Subcutaneous abdominal adipose tissue (tissue), 5 donors: ENCODE measurements around the gene POLR1B.

Experiments used
- H3K27ac ChIP-seq: one replicate; pipeline ENCODE4 v1.7.0; 2013; ENCODE audit warnings: low read depth, mild to moderate bottlenecking, inconsistent platforms, low read length, moderate library complexity
- H3K27me3 ChIP-seq, 5 donors: one replicate each; pipeline ENCODE4 v1.7.0; 2013; ENCODE audit warnings: low read length in 5 of 5, inconsistent platforms in 1 of 5; ENCODE audit not compliant: control insufficient read depth in 5 of 5, insufficient read depth in 4 of 5
- H3K36me3 ChIP-seq, 5 donors: one replicate each; pipeline ENCODE4 v1.7.0; 2013; ENCODE audit warnings: low read length in 5 of 5; ENCODE audit not compliant: control insufficient read depth in 5 of 5, insufficient read depth in 5 of 5
- H3K4me1 ChIP-seq, 5 donors: one replicate each; pipeline ENCODE4 v1.7.0; 2013; ENCODE audit warnings: low read length in 5 of 5, mild to moderate bottlenecking in 3 of 5, moderate library complexity in 1 of 5; ENCODE audit not compliant: control insufficient read depth in 5 of 5, insufficient read depth in 5 of 5
- H3K4me3 ChIP-seq, 5 donors: one replicate each; pipeline ENCODE4 v1.7.0; 2013; ENCODE audit warnings: low read length in 5 of 5, low read depth in 1 of 5
- H3K9ac ChIP-seq, 5 donors: one replicate each; pipeline ENCODE4 v1.7.0; 2013; ENCODE audit warnings: low read length in 5 of 5, mild to moderate bottlenecking in 4 of 5, moderate library complexity in 3 of 5
- H3K9me3 ChIP-seq, 5 donors: one replicate each; pipeline ENCODE4 v1.7.0; 2013; ENCODE audit warnings: low read length in 5 of 5; ENCODE audit not compliant: control insufficient read depth in 5 of 5
- donor health status: healthy.
- donor health status: healthy.
- donor health status: healthy.
- donor health status: healthy.
- donor health status: healthy.

Gene POLR1B

DNA sequence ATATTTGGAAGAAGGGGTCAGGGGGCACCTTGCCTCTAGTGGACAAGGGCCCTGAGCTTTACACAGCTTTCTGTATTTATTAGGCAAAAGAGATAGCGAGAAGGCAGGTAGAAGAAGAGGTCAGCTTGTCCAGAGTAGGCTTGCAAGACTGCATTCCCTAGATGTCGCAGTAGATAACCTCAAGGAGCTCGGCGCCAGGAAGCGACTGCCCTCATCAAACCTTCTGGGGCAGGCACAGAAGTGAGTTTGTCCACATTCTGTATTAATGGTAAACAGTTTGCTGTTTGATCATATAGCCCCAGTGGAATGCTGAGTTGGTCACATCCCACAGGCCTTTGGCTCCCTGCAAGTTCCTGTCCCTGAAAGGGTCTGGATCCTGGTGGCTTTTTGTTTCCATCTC lies 49.1 kb downstream of the POLR1B start:
- Histone ChIP-seq H3K36me3 (peaks cover 0 to 26% (median 15%) of the 10 kb centered on the region in 5 donors), H3K27ac (no peak overlapping the region), H3K4me1 (peaks cover 0 to 11% (median 9%) of the 10 kb centered on the region in 5 donors), H3K9me3 (no peaks in the 10 kb centered on the region), H3K9ac (no peak overlapping the region), H3K27me3 (no peaks in the 10 kb centered on the region), H3K4me3 (no peak overlapping the region)

DNA sequence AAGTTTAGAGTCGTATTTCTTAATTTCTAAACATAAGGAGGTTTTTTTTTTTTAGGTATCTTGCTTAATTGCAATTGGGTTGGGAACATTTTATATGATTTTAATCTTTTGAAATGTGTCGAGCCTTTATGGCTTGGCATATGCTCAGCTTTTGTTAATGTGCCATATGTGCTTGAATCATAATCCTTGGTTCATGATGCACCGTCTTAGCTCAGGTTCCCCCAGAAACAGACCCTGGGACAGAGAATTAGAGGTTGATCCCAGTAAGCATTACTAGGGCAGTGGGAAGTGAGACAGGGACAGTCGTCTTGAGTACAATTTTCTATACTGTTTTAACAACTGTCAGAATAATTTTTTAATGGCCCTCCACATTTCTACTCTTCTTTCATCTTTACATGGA lies 51.5 kb downstream of the POLR1B start:
- H3K4me1 ChIP-seq: peaks cover 0 to 3% (median 3%) of the 10 kb centered on the region in 5 donors
- H3K9me3 ChIP-seq: no peaks in the 10 kb centered on the region
- H3K27me3 ChIP-seq: no peaks in the 10 kb centered on the region
- H3K9ac ChIP-seq: no peak overlapping the region
- H3K4me3 ChIP-seq: no peak overlapping the region
- H3K27ac ChIP-seq: no peak overlapping the region
- peaks cover 0 to 11% (median 4%) of the 10 kb centered on the region in 5 donors for H3K36me3 ChIP-seq

DNA sequence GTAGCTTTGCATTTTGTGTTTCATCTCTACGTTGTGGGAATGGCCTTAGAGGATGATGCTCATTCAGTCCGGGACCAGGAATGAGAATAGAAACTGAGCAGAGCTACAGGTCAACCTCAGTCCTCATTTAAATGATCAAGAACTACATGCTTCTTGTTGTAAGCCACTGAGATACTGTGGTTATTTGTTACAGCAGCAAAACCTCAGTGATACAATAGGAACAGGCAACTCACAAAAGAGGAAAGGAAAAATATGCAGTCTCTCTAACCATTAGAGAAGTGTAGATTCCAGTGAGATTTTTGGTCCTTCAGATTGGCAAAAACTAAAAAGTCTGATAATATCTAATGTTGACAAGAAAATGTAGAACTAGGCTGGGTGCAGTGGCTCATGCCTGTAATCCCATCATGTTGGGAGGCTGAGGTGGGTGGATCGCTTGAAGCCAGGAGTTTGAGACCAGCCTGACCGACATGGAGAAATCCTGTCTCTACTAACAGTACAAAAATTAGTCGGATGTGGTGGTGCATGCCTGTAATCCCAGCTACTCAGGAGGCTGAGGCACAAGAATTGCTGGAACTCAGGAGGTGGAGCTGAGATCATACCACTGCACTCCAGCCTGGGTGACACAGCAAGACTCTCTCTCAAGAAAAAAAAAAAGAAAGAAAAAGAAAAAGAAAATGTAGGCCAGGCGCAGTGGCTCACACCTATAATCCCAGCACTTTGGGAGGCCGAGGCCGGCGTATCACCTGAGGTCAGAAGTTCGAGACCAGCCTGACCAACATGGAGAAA lies 55.5 kb downstream of the POLR1B start:
- peaks cover 0 to 24% (median 9%) of the 10 kb centered on the region in 5 donors for H3K4me1 ChIP-seq
- no peak overlapping the region for H3K27ac ChIP-seq
- no peaks in the 10 kb centered on the region for H3K9me3 ChIP-seq
- H3K36me3 ChIP-seq: no peaks in the 10 kb centered on the region
- H3K27me3 ChIP-seq: no peaks in the 10 kb centered on the region
- H3K9ac ChIP-seq: no peak overlapping the region
- H3K4me3 ChIP-seq: no peak overlapping the region

DNA sequence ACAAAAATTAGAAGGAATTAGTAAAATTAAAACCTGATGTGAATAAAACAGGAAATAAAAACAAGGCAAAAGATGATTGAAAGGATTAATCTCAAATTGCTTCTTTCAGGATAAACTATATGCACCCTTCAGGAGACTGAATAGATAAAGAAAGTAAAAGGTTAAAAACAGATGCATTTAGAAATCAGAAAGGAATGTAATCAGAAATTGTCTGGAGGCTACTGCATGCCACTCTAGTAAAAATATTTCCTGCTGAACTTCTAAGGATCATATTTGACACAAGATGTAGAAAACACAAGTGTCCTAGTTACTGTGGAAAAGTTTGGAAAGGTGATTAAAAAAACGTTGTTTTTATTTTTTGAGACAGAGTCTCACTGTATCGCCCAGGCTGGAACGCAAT lies 58.4 kb downstream of the POLR1B start:
- H3K9me3 ChIP-seq: no peaks in the 10 kb centered on the region
- no peak overlapping the region for H3K27ac ChIP-seq
- peaks cover 0 to 24% (median 9%) of the 10 kb centered on the region in 5 donors for H3K4me1 ChIP-seq
- no peak overlapping the region for H3K4me3 ChIP-seq
- H3K9ac ChIP-seq: no peak overlapping the region
- H3K27me3 ChIP-seq: no peaks in the 10 kb centered on the region
- H3K36me3 ChIP-seq: no peaks in the 10 kb centered on the region

DNA sequence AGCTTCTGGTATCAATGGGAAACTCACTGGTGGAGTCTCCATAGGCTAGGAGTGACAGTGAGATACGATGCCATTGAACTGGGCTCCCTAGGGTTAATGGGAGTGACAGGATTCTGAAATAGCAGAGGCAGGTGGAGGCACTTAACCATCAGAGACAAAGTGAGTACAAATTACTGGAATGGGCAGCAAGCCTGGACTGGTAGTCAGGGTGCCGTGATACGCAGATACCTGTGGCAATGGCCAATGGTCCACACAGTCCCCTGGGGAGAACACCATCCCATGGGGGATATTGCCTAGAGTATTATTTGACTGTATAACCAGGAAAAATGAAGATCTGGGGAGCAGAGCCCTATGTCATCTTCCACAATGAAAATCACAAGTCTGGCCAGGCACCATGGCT lies 59.5 kb downstream of the POLR1B start:
- Histone ChIP-seq H3K4me3 (no peak overlapping the region), H3K36me3 (no peaks in the 10 kb centered on the region), H3K27ac (no peak overlapping the region), H3K4me1 (peaks cover 0 to 24% (median 9%) of the 10 kb centered on the region in 5 donors), H3K9me3 (no peaks in the 10 kb centered on the region), H3K27me3 (no peaks in the 10 kb centered on the region), H3K9ac (no peak overlapping the region)

DNA sequence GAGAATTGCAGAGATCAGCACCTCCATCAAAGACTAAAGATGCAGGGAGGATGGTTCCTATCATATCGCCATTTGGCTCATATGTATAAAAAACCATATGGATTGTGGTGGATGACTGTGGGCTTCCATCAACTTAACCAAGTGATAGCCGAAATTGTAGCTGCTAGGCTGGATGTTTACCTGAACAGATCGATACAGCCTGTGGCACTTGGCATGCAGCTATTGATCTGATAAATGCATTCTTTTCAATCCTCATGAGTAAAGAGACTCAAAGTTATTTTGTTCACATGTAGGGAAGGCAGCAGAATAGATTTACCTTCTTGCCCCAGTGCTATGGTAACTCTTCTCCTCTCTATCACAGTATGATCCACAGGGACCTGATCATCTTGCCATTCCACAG lies 60.7 kb downstream of the POLR1B start:
- Histone ChIP-seq H3K27me3 (no peaks in the 10 kb centered on the region), H3K9ac (no peak overlapping the region), H3K4me3 (no peak overlapping the region), H3K4me1 (peaks cover 0 to 24% (median 9%) of the 10 kb centered on the region in 5 donors), H3K36me3 (no peaks in the 10 kb centered on the region), H3K9me3 (no peaks in the 10 kb centered on the region), H3K27ac (no peak overlapping the region)

DNA sequence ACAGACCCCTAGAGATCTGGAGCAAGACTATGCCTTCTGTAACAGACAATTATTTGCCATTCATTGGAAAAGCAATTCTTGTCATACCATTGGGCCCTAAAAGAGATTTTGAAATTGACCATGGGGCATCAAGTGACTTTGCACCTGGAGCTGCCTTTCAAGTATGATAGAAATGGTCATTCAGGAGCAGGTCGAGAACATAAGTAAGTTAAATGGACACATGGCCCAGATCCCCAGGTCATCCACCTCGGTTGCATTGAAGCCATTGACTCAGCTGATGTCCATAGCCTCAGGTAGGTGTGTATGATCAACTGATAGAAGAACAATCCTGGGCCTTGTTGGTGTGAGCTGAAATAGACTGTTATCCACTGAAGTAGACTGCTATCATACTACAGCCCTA lies 61.5 kb downstream of the POLR1B start:
- H3K4me3 ChIP-seq: no peak overlapping the region
- no peaks in the 10 kb centered on the region for H3K36me3 ChIP-seq
- H3K9ac ChIP-seq: no peak overlapping the region
- H3K9me3 ChIP-seq: no peaks in the 10 kb centered on the region
- peaks cover 0 to 24% (median 9%) of the 10 kb centered on the region in 5 donors for H3K4me1 ChIP-seq
- no peaks in the 10 kb centered on the region for H3K27me3 ChIP-seq
- no peak overlapping the region for H3K27ac ChIP-seq

DNA sequence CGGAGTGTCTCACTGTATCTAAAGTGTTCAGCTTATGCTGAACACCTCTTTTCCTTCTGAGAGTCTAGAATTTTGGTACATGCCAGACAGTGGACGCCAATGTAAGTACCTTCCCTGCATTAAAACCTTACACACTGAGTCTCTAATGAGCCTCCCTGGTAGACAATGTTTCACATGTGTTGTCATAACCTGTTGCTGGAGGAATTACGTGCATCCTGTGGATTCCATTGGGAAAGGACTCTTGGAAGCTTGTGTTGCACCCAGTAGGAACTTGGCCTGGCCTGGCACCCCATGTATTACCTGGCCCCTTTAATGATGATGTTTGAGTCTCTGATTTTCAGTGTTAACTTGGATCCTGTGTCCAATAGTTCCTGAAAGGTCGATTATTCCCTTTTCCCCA lies 62.7 kb downstream of the POLR1B start:
- H3K4me3 ChIP-seq: no peak overlapping the region

DNA sequence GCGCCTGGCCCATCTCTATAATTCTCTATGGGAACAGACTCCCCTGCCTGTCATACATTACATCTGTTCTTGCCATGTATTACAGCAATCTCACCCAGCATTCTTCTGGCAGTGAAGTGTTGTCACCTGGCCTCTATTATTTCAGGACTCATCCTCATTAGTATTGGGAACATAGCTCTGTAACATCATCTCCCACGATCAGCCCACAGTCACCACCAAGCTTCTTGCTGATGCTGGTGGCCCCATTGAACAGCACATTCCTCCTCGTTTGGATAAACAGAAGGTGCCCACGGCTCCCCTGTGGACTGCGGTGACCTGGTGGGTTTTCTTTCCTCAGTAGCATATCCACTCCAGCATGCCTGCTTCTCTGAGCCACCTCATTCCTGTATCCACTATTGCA lies 63.7 kb downstream of the POLR1B start:
- no peak overlapping the region for H3K4me3 ChIP-seq
- H3K9me3 ChIP-seq: no peaks in the 10 kb centered on the region
- H3K27me3 ChIP-seq: no peaks in the 10 kb centered on the region
- H3K36me3 ChIP-seq: no peaks in the 10 kb centered on the region
- H3K9ac ChIP-seq: no peak overlapping the region
- no peak overlapping the region for H3K27ac ChIP-seq
- peaks cover 0 to 10% (median 0%) of the 10 kb centered on the region in 5 donors for H3K4me1 ChIP-seq

More for the DNA sequence above, 62.7 kb downstream of the POLR1B start:
- Histone ChIP-seq H3K27me3 (no peaks in the 10 kb centered on the region), H3K4me1 (peaks cover 0 to 20% (median 6%) of the 10 kb centered on the region in 5 donors), H3K27ac (no peak overlapping the region), H3K36me3 (no peaks in the 10 kb centered on the region), H3K9ac (no peak overlapping the region), H3K9me3 (no peaks in the 10 kb centered on the region)

DNA sequence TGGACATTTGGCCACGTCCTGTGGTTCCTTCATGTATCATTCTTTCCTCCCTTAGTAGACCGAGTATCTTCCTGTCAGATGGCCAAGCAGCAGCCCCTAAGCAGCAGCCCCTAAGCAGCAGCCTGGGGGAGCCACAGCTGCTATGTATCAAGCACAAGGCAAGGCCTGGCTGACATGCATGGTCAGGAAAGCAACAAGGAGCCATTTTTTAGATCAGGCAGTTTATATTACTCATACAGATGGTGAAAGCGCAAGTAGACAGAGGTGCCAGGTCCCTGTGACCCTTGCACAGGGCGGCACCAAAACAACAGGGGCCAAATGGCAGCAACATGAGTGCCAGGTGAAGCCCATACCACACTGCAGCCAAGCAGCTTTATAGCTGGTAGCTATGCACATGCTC lies 64.3 kb downstream of the POLR1B start:
- Histone ChIP-seq H3K4me3 (no peak overlapping the region), H3K9ac (no peak overlapping the region), H3K9me3 (no peaks in the 10 kb centered on the region), H3K27me3 (no peaks in the 10 kb centered on the region), H3K27ac (no peak overlapping the region), H3K36me3 (no peaks in the 10 kb centered on the region), H3K4me1 (peaks cover 0 to 4% (median 0%) of the 10 kb centered on the region in 5 donors)
